HG02870 (cell line): ENCODE results near the gene HIVEP3.

ENCODE experiments used
- ATAC-seq: cut with Tn5 transposase; IDR thresholded peaks from one replicate; pipeline ENCODE4 v1.9.1; 2021; ENCODE audit warnings: mild to moderate bottlenecking, moderate library complexity; ENCODE audit not compliant: unreplicated experiment

The HIVEP3 gene

GRCh38 chr1:41659903-41660302 is 258.8 kb downstream of the HIVEP3 start:
- no peak for ATAC-seq

GRCh38 chr1:41659159-41659495 is 259.6 kb downstream of the HIVEP3 start:
- ATAC-seq, result no peak

- no peak for ATAC-seq
Measured at GRCh38 chr1:41658431-41659158, 260.1 kb downstream of the HIVEP3 start.

GRCh38 chr1:41657679-41658295 is 260.9 kb downstream of the HIVEP3 start:
- ATAC-seq, result no peak

- ATAC-seq, result no peak
Measured at GRCh38 chr1:41656825-41657500, 261.8 kb downstream of the HIVEP3 start.

GRCh38 chr1:41656068-41656467 is 262.7 kb downstream of the HIVEP3 start:
- no peak for ATAC-seq

GRCh38 chr1:41655632-41656031 is 263.1 kb downstream of the HIVEP3 start:
- ATAC-seq, result no peak

GRCh38 chr1:41653574-41653973 is 265.1 kb downstream of the HIVEP3 start:
- no peak for ATAC-seq

- no peak for ATAC-seq
Measured at GRCh38 chr1:41652384-41653265, 266.1 kb downstream of the HIVEP3 start.

- no peak for ATAC-seq
Measured at GRCh38 chr1:41650028-41650880, 268.5 kb downstream of the HIVEP3 start.

- ATAC-seq, result no peak
Measured at GRCh38 chr1:41649396-41650027, 269.2 kb downstream of the HIVEP3 start.

GRCh38 chr1:41648844-41649243 is 269.9 kb downstream of the HIVEP3 start:
- ATAC-seq, result no peak

- ATAC-seq, result no peak
Measured at GRCh38 chr1:41648230-41648629, 270.5 kb downstream of the HIVEP3 start.

- ATAC-seq, result no peak
Measured at GRCh38 chr1:41647221-41648135, 271.2 kb downstream of the HIVEP3 start.

- ATAC-seq, result no peak
Measured at GRCh38 chr1:41646186-41646585, 272.5 kb downstream of the HIVEP3 start.

- no peak for ATAC-seq
Measured at GRCh38 chr1:41645062-41645461, 273.7 kb downstream of the HIVEP3 start.

GRCh38 chr1:41642922-41643821 is 275.6 kb downstream of the HIVEP3 start:
- ATAC-seq, result no peak
